HepG2 (cell line): ENCODE measurements around the gene PALM. TPM values are rescaled to one million over a fixed set of nuclear protein-coding genes. Genes with fewer than 3 reads are reported as not detected.

Experiments
- DBP ChIP-seq: sonication (generic); formaldehyde crosslinking; IDR thresholded peaks from 2 replicates; pipeline ENCODE4 v1.4.0; 2020; ENCODE audit warnings: missing genetic modification reagents; ENCODE audit errors: not compliant biosample characterization
- HINFP ChIP-seq: sonication (generic); formaldehyde crosslinking; IDR thresholded peaks from 2 replicates; pipeline ENCODE4 v1.4.0; 2020; ENCODE audit warnings: low read depth, mild to moderate bottlenecking, missing genetic modification reagents
- HOXD1 ChIP-seq: sonication (generic); formaldehyde crosslinking; IDR thresholded peaks from 2 replicates; pipeline ENCODE4 v1.5.0; 2020; ENCODE audit warnings: missing genetic modification reagents
- REPIN1 ChIP-seq: sonication (generic); formaldehyde crosslinking; IDR thresholded peaks from 2 replicates; pipeline ENCODE4 v1.8.0; 2022; ENCODE audit warnings: missing genetic modification reagents, low read depth, mild to moderate bottlenecking, borderline replicate concordance
- SAP130 ChIP-seq: IDR thresholded peaks from 2 replicates; pipeline ENCODE4 v1.6.1; 2016; ENCODE audit warnings: low read depth
- SPEN ChIP-seq: sonication (generic); formaldehyde crosslinking; IDR thresholded peaks from 2 replicates; pipeline ENCODE4 v1.5.1; 2020; ENCODE audit warnings: low read depth, mild to moderate bottlenecking, missing genetic modification reagents
- SRSF4 ChIP-seq: fragments of 200-400 bp; formaldehyde crosslinking; IDR thresholded peaks from one replicate; pipeline ENCODE4 v1.6.1; 2018; ENCODE audit warnings: mild to moderate bottlenecking, low read depth, low read length, moderate library complexity; ENCODE audit not compliant: poor library complexity, severe bottlenecking
- STAG1 ChIP-seq: sonication (generic); formaldehyde crosslinking; IDR thresholded peaks from 2 replicates; pipeline ENCODE4 v1.4.0; 2020; ENCODE audit warnings: missing genetic modification reagents
- THAP8 ChIP-seq: sonication (generic); formaldehyde crosslinking; IDR thresholded peaks from 2 replicates; pipeline ENCODE4 v1.5.1; 2020; ENCODE audit warnings: missing genetic modification reagents, mild to moderate bottlenecking, borderline replicate concordance
- TSC22D2 ChIP-seq: sonication (generic); formaldehyde crosslinking; IDR thresholded peaks from 2 replicates; pipeline ENCODE4 v1.5.1; 2020; ENCODE audit warnings: missing genetic modification reagents, mild to moderate bottlenecking, borderline replicate concordance
- ZNF446 ChIP-seq: sonication (generic); formaldehyde crosslinking; IDR thresholded peaks from 2 replicates; pipeline ENCODE4 v1.5.0; 2020; ENCODE audit warnings: mild to moderate bottlenecking, missing genetic modification reagents
- ZNF569 ChIP-seq: sonication (generic); formaldehyde crosslinking; IDR thresholded peaks from 2 replicates; pipeline ENCODE4 v1.5.0; 2020; ENCODE audit warnings: mild to moderate bottlenecking, missing genetic modification reagents, moderate library complexity, borderline replicate concordance
- ZNF614 ChIP-seq: IDR thresholded peaks from 2 replicates; pipeline ENCODE4 v1.6.1; 2018; ENCODE audit warnings: missing biosample characterization, missing genetic modification reagents, inconsistent platforms, borderline replicate concordance
- ZNF768 ChIP-seq: sonication (generic); formaldehyde crosslinking; IDR thresholded peaks from 2 replicates; pipeline ENCODE4 v1.4.0; 2020; ENCODE audit warnings: missing genetic modification reagents
- ZNF780A ChIP-seq: sonication (generic); formaldehyde crosslinking; IDR thresholded peaks from 2 replicates; pipeline ENCODE4 v1.8.0; 2022; ENCODE audit warnings: mild to moderate bottlenecking, missing genetic modification reagents, moderate library complexity
- polyA plus RNA-seq, 8 experiments: library from polyadenylated mRNA; depleted of rRNA in 3 of 8; stranded (reverse) in 7 of 8; unstranded in 1 of 8; fragments of >200 nt; fragmentation: Illumina TruSeq in 4 of 8; extraction: Trizol in 4 of 8; gene quantifications; 2 replicates each; pipeline versions ENCODE4 v1.2.1 to v1.2.3, GENCODE V29; 2011 to 2016; ENCODE audit warnings: low read depth in 4 of 8, missing spikeins in 1 of 8, mixed read lengths in 1 of 8; ENCODE audit not compliant: insufficient read depth in 1 of 8
- total RNA-seq, 5 experiments: library from RNA; depleted of rRNA; stranded (reverse); fragments of >200 nt; fragmentation: Illumina TruSeq; extraction: Trizol; gene quantifications; 2 replicates each; pipeline ENCODE4 v1.2.3, GENCODE V29; 2016; ENCODE audit warnings: low read depth in 1 of 5
- TF ChIP-seq, protein P1 (sequence below): sonication (generic); formaldehyde crosslinking; IDR thresholded peaks from 2 replicates; pipeline ENCODE4 v1.8.0; 2022; ENCODE audit warnings: missing genetic modification reagents, mild to moderate bottlenecking, moderate library complexity, borderline replicate concordance
- TF ChIP-seq, protein P2 (sequence below): sonication (generic); formaldehyde crosslinking; IDR thresholded peaks from 2 replicates; pipeline ENCODE4 v1.4.0; 2020; ENCODE audit warnings: missing genetic modification reagents
- TF ChIP-seq, protein P3 (sequence below): sonication (generic); formaldehyde crosslinking; IDR thresholded peaks from 2 replicates; pipeline ENCODE4 v1.8.1; 2023; ENCODE audit warnings: mild to moderate bottlenecking, missing genetic modification reagents

Gene PALM
- total and polyA plus RNA-seq, 2 of the 13 experiments (the other 11 are each of a cell fraction or from before 2014, with no cell fraction given): 4.0 to 9.7 TPM

GRCh38 chr19:782185-782877 lies 73.6 kb downstream of the PALM start (continued):
- TF ChIP-seq, protein P1, sequence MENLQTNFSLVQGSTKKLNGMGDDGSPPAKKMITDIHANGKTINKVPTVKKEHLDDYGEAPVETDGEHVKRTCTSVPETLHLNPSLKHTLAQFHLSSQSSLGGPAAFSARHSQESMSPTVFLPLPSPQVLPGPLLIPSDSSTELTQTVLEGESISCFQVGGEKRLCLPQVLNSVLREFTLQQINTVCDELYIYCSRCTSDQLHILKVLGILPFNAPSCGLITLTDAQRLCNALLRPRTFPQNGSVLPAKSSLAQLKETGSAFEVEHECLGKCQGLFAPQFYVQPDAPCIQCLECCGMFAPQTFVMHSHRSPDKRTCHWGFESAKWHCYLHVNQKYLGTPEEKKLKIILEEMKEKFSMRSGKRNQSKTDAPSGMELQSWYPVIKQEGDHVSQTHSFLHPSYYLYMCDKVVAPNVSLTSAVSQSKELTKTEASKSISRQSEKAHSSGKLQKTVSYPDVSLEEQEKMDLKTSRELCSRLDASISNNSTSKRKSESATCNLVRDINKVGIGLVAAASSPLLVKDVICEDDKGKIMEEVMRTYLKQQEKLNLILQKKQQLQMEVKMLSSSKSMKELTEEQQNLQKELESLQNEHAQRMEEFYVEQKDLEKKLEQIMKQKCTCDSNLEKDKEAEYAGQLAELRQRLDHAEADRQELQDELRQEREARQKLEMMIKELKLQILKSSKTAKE (CRISPR knock-in tag): 0 out of 2 replicates have a peak, but pooled peaks have one; percentile 35
- TF ChIP-seq TSC22D2 (no peak), DBP (no peak), STAG1 (CRISPR knock-in tag) (no peak), HINFP (CRISPR knock-in tag) (no peak), ZNF569 (CRISPR knock-in tag) (no peak), ZNF768 (CRISPR knock-in tag) (peak; percentile 81), THAP8 (no peak), SAP130 (CRISPR knock-in tag) (peak; percentile 66), SPEN (CRISPR knock-in tag) (no peak), ZNF780A (CRISPR knock-in tag) (no peak), ZNF446 (CRISPR knock-in tag) (no peak), REPIN1 (CRISPR knock-in tag) (no peak), HOXD1 (CRISPR knock-in tag) (no peak), ZNF614 (CRISPR knock-in tag) (no peak), SRSF4 (no peak)
- TF ChIP-seq, protein P2, sequence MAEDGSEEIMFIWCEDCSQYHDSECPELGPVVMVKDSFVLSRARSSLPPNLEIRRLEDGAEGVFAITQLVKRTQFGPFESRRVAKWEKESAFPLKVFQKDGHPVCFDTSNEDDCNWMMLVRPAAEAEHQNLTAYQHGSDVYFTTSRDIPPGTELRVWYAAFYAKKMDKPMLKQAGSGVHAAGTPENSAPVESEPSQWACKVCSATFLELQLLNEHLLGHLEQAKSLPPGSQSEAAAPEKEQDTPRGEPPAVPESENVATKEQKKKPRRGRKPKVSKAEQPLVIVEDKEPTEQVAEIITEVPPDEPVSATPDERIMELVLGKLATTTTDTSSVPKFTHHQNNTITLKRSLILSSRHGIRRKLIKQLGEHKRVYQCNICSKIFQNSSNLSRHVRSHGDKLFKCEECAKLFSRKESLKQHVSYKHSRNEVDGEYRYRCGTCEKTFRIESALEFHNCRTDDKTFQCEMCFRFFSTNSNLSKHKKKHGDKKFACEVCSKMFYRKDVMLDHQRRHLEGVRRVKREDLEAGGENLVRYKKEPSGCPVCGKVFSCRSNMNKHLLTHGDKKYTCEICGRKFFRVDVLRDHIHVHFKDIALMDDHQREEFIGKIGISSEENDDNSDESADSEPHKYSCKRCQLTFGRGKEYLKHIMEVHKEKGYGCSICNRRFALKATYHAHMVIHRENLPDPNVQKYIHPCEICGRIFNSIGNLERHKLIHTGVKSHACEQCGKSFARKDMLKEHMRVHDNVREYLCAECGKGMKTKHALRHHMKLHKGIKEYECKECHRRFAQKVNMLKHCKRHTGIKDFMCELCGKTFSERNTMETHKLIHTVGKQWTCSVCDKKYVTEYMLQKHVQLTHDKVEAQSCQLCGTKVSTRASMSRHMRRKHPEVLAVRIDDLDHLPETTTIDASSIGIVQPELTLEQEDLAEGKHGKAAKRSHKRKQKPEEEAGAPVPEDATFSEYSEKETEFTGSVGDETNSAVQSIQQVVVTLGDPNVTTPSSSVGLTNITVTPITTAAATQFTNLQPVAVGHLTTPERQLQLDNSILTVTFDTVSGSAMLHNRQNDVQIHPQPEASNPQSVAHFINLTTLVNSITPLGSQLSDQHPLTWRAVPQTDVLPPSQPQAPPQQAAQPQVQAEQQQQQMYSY (CRISPR knock-in tag): peak; percentile 60; the same call in 1 of the 2 replicates
- TF ChIP-seq, protein P3, sequence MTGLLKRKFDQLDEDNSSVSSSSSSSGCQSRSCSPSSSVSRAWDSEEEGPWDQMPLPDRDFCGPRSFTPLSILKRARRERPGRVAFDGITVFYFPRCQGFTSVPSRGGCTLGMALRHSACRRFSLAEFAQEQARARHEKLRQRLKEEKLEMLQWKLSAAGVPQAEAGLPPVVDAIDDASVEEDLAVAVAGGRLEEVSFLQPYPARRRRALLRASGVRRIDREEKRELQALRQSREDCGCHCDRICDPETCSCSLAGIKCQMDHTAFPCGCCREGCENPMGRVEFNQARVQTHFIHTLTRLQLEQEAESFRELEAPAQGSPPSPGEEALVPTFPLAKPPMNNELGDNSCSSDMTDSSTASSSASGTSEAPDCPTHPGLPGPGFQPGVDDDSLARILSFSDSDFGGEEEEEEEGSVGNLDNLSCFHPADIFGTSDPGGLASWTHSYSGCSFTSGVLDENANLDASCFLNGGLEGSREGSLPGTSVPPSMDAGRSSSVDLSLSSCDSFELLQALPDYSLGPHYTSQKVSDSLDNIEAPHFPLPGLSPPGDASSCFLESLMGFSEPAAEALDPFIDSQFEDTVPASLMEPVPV (CRISPR knock-in tag): 0 out of 2 replicates have a peak, but pooled peaks have one; percentile 53
